GM18508 (cell line): ENCODE measurements around the gene ADAMTS6.

Experiments
- ATAC-seq: cut with Tn5 transposase; IDR thresholded peaks from one replicate; pipeline ENCODE4 v1.9.1; 2021; ENCODE audit warnings: moderate number of reproducible peaks; ENCODE audit not compliant: insufficient read depth, unreplicated experiment

The ADAMTS6 gene

GRCh38 chr5:65120371-65120967 lies 361.3 kb downstream of the ADAMTS6 start:
- no peak for ATAC-seq

GRCh38 chr5:65117525-65117924 lies 364.2 kb downstream of the ADAMTS6 start:
- ATAC-seq, result no peak

- no peak for ATAC-seq
These were observed 367.9 kb downstream of the ADAMTS6 start for GRCh38 chr5:65113771-65114170.

GRCh38 chr5:65111961-65112658 lies 369.6 kb downstream of the ADAMTS6 start:
- no peak for ATAC-seq

- ATAC-seq, result no peak
These were observed 372.7 kb downstream of the ADAMTS6 start for GRCh38 chr5:65108786-65109743.

- no peak for ATAC-seq
These were observed 376.4 kb downstream of the ADAMTS6 start for GRCh38 chr5:65105301-65105700.

- no peak for ATAC-seq
These were observed 376.9 kb downstream of the ADAMTS6 start for GRCh38 chr5:65104831-65105230.

- ATAC-seq, result no peak
These were observed 377.8 kb downstream of the ADAMTS6 start for GRCh38 chr5:65103756-65104440.

- peak; percentile 34 for ATAC-seq
These were observed 378.6 kb downstream of the ADAMTS6 start for GRCh38 chr5:65102976-65103711.

GRCh38 chr5:65102371-65102975 lies 379.2 kb downstream of the ADAMTS6 start:
- ATAC-seq, result peak; percentile 3

- ATAC-seq, result no peak
These were observed 380.1 kb downstream of the ADAMTS6 start for GRCh38 chr5:65101632-65102100.

GRCh38 chr5:65100911-65101631 lies 380.6 kb downstream of the ADAMTS6 start:
- ATAC-seq, result no peak
